Right ventricle myocardium inferior (tissue), 1 donor: ENCODE results near the gene FYB2. TPM values are rescaled to one million over a fixed set of nuclear protein-coding genes. Genes with fewer than 3 reads are reported as not detected.
A peak's percentile ranks its signal among the peaks of the same experiment; 100 is the strongest.

Experiments used
- ATAC-seq: fragments of 200-7000 bp; cut with Tn5 transposase; one replicate; pipeline ENCODE4 v1.9.1; 2020; ENCODE audit warnings: mild to moderate bottlenecking, moderate library complexity
- DNase-seq: peaks from one replicate; pipeline ENCODE4 v3.0.0; 2021; ENCODE audit errors: missing footprints
- intact Hi-C: fragments of 100-400 bp; cut with DNase I; formaldehyde crosslinking; loops from one replicate; pipeline ENCODE4 v1.11.0; 2022
- total RNA-seq: library from RNA; stranded (reverse); fragmentation: NEBNext Ultra II Directional; extraction: Animal tissue kit (Norgen Biotek cat#: 25700); gene quantifications from one replicate; pipeline ENCODE4 v1.2.1, GENCODE V29; 2021
- donor health status: DM: no; HTN: yes; CAD: no; lungs with severe emphysema.

Gene FYB2
- total RNA-seq, 1 donor from 2014 or later = 14.0 TPM

GRCh38 chr1:56771717-56772116 lies 47.5 kb downstream of the FYB2 start:
- no peak for DNase-seq
- intact Hi-C loops = no loop called here
- no peak for ATAC-seq

- DNase-seq = no peak
- intact Hi-C loops = loop anchor here (1.0 kb wide), 1 partner anchor 63 kb away; no protein-coding TSS in a partner anchor
- ATAC-seq = no peak
Observed at GRCh38 chr1:56758794-56759193, 60.4 kb downstream of the FYB2 start.

- DNase-seq = no peak
- intact Hi-C loops = loop anchor here (1.0 kb wide), 1 partner anchor 63 kb away; no protein-coding TSS in a partner anchor
- peak; percentile 59 for ATAC-seq
Observed at GRCh38 chr1:56758135-56758534, 61.1 kb downstream of the FYB2 start.

- intact Hi-C loops = no loop called here
- DNase-seq = no peak
- ATAC-seq = no peak
Observed at GRCh38 chr1:56755911-56756310, 63.3 kb downstream of the FYB2 start.

- no peak for ATAC-seq
Observed at GRCh38 chr1:56754708-56755479, 64.3 kb downstream of the FYB2 start.

GRCh38 chr1:56745231-56745630 lies 74.0 kb downstream of the FYB2 start:
- ATAC-seq (no peak), DNase-seq (no peak)
- intact Hi-C loops = no loop called here

More at GRCh38 chr1:56754708-56755479, 64.3 kb downstream of the FYB2 start:
- intact Hi-C loops = no loop called here
- no peak for DNase-seq

- ATAC-seq (no peak), DNase-seq (no peak)
- intact Hi-C loops = no loop called here
Observed at GRCh38 chr1:56728964-56729363, 90.2 kb downstream of the FYB2 start.

GRCh38 chr1:56726706-56727105 lies 92.5 kb downstream of the FYB2 start:
- DNase-seq (no peak), ATAC-seq (no peak)
- intact Hi-C loops = no loop called here

GRCh38 chr1:56719171-56719570 lies 100.0 kb downstream of the FYB2 start:
- no peak for DNase-seq
- intact Hi-C loops = no loop called here
- no peak for ATAC-seq

- no peak for ATAC-seq
- intact Hi-C loops = no loop called here
- DNase-seq = no peak
Observed at GRCh38 chr1:56715156-56715555, 104.0 kb downstream of the FYB2 start.

- no peak for ATAC-seq
- DNase-seq = no peak
- intact Hi-C loops = no loop called here
Observed at GRCh38 chr1:56713112-56713511, 106.1 kb downstream of the FYB2 start.

GRCh38 chr1:56712150-56712549 lies 107.1 kb downstream of the FYB2 start:
- ATAC-seq (no peak), DNase-seq (no peak)
- intact Hi-C loops = no loop called here

- DNase-seq (no peak), ATAC-seq (no peak)
- intact Hi-C loops = no loop called here
Observed at GRCh38 chr1:56710646-56711045, 108.6 kb downstream of the FYB2 start.

- no peak for DNase-seq
- intact Hi-C loops = loop anchor here (5.0 kb wide), 2 partner anchors 63 to 1428 kb away; partner anchors contain the start of gene PRKAA2
Observed at GRCh38 chr1:56709995-56710394, 109.2 kb downstream of the FYB2 start.

GRCh38 chr1:56709269-56709880 lies 109.8 kb downstream of the FYB2 start:
- intact Hi-C loops = loop anchor here (5.0 kb wide), 2 partner anchors 62 to 1427 kb away; partner anchors contain the start of gene PRKAA2
- no peak for ATAC-seq
- DNase-seq = no peak

More at GRCh38 chr1:56709995-56710394, 109.2 kb downstream of the FYB2 start:
- no peak for ATAC-seq

- DNase-seq (no peak), ATAC-seq (no peak)
- intact Hi-C loops = loop anchor here (5.0 kb wide), 2 partner anchors 60 to 1425 kb away; partner anchors contain the start of gene PRKAA2
Observed at GRCh38 chr1:56707379-56707778, 111.8 kb downstream of the FYB2 start.

- DNase-seq (no peak), ATAC-seq (no peak)
- intact Hi-C loops = no loop called here
Observed at GRCh38 chr1:56703747-56704146, 115.5 kb downstream of the FYB2 start.

- DNase-seq (no peak), ATAC-seq (no peak)
- intact Hi-C loops = no loop called here
Observed at GRCh38 chr1:56696663-56697062, 122.5 kb downstream of the FYB2 start.

GRCh38 chr1:56688522-56689026 lies 130.6 kb downstream of the FYB2 start:
- intact Hi-C loops = loop anchor here (5.0 kb wide), 1 partner anchor 41 kb away; the partner anchor contains the start of gene PRKAA2
- ATAC-seq = no peak
- DNase-seq = no peak

- ATAC-seq = no peak
- DNase-seq = no peak
- intact Hi-C loops = loop anchor here (5.0 kb wide), 1 partner anchor 39 kb away; the partner anchor contains the start of gene PRKAA2
Observed at GRCh38 chr1:56686169-56686568, 133.0 kb downstream of the FYB2 start.
